Measurements from ENCODE around the gene ABCG1.

Gene ABCG1

GRCh38 chr21:42252778-42253340 lies 33.9 kb downstream of the ABCG1 start:
- no peak for DNase-seq

- no peak for DNase-seq
Observed at GRCh38 chr21:42253466-42253865, 34.5 kb downstream of the ABCG1 start.

GRCh38 chr21:42254083-42254482 lies 35.1 kb downstream of the ABCG1 start:
- no peak for DNase-seq

GRCh38 chr21:42254651-42255601 lies 36.0 kb downstream of the ABCG1 start:
- no peak for DNase-seq

GRCh38 chr21:42255825-42256224 lies 36.9 kb downstream of the ABCG1 start:
- no peak for DNase-seq

- DNase-seq = no peak
Observed at GRCh38 chr21:42256316-42256715, 37.4 kb downstream of the ABCG1 start.

- DNase-seq = no peak
Observed at GRCh38 chr21:42257091-42257765, 38.3 kb downstream of the ABCG1 start.

GRCh38 chr21:42258150-42258884 lies 39.4 kb downstream of the ABCG1 start:
- DNase-seq = peak; percentile 48

GRCh38 chr21:42258885-42259407 lies 40.0 kb downstream of the ABCG1 start:
- no peak for DNase-seq

- no peak for DNase-seq
Observed at GRCh38 chr21:42260121-42260520, 41.2 kb downstream of the ABCG1 start.

- no peak for DNase-seq
Observed at GRCh38 chr21:42261829-42262200, 42.9 kb downstream of the ABCG1 start.

GRCh38 chr21:42262831-42263231 lies 43.9 kb downstream of the ABCG1 start:
- no peak for DNase-seq

- DNase-seq = no peak
Observed at GRCh38 chr21:42263591-42264131, 44.7 kb downstream of the ABCG1 start.

- no peak for DNase-seq
Observed at GRCh38 chr21:42264245-42265195, 45.6 kb downstream of the ABCG1 start.

GRCh38 chr21:42265231-42265812 lies 46.4 kb downstream of the ABCG1 start:
- DNase-seq = no peak

- no peak for DNase-seq
Observed at GRCh38 chr21:42266971-42267556, 48.1 kb downstream of the ABCG1 start.

- no peak for DNase-seq
Observed at GRCh38 chr21:42269386-42269785, 50.4 kb downstream of the ABCG1 start.

- DNase-seq = no peak
Observed at GRCh38 chr21:42271065-42271464, 52.1 kb downstream of the ABCG1 start.

- no peak for DNase-seq
Observed at GRCh38 chr21:42272109-42272962, 53.4 kb downstream of the ABCG1 start.

Measured in NCI-H146 (cell line).